Common myeloid progenitor, CD34-positive (primary cell): ENCODE results near the gene ATP6V0D1.

Experiments used
- CTCF ChIA-PET: fragments of 350-600 bp; sonication (Branson Sonifier 250); formaldehyde crosslinking; loops from one replicate; lab custom pipeline; 2021; ENCODE audit warnings: antibody characterized with exemption; lab: Charles Lee
- POLR2A ChIA-PET: fragments of 350-600 bp; sonication (Branson Sonifier 250); formaldehyde crosslinking; loops from one replicate; lab custom pipeline; 2021; ENCODE audit warnings: antibody characterized with exemption; lab: Charles Lee
- DNase-seq, 3 donors: peaks; one replicate each; pipeline versions ENCODE4 v3.0.0 to v3.0.0-alpha.2; 2013
- H3K27ac ChIP-seq, 2 experiments: 1 replicate in 1 of 2; 2 replicates in 1 of 2; pipeline ENCODE4 v1.7.0; 2013; ENCODE audit warnings: inconsistent platforms in 2 of 2, low read length in 2 of 2, mild to moderate bottlenecking in 2 of 2, low read depth in 1 of 2, moderate library complexity in 1 of 2; ENCODE audit not compliant: severe bottlenecking in 2 of 2, insufficient read depth in 1 of 2, poor library complexity in 1 of 2
- H3K27me3 ChIP-seq, 5 experiments: replicated peaks in 2 of 5; 1 replicate in 3 of 5; 2 replicates in 2 of 5; pipeline versions ENCODE4 v1.6.1 to v1.7.0; 2013; ENCODE audit warnings: low read length in 4 of 5, mild to moderate bottlenecking in 2 of 5, moderate library complexity in 2 of 5, inconsistent platforms in 1 of 5; ENCODE audit not compliant: insufficient read depth in 5 of 5, control insufficient read depth in 4 of 5
- H3K36me3 ChIP-seq, 4 experiments: 1 replicate in 2 of 4; 2 replicates in 2 of 4; pipeline versions ENCODE4 v1.6.1 to v1.7.0; 2013; ENCODE audit warnings: low read length in 3 of 4, control low read depth in 1 of 4, mild to moderate bottlenecking in 1 of 4; ENCODE audit not compliant: control insufficient read depth in 4 of 4, insufficient read depth in 4 of 4
- H3K4me1 ChIP-seq, 4 experiments: 1 replicate in 3 of 4; 2 replicates in 1 of 4; pipeline versions ENCODE4 v1.6.1 to v1.7.1; 2013; ENCODE audit warnings: low read length in 3 of 4, mild to moderate bottlenecking in 3 of 4, control low read depth in 1 of 4, inconsistent platforms in 1 of 4, moderate library complexity in 1 of 4; ENCODE audit not compliant: control insufficient read depth in 4 of 4, insufficient read depth in 4 of 4; ENCODE audit errors: control extremely low read depth in 1 of 4
- H3K4me3 ChIP-seq, 7 experiments: 1 replicate in 4 of 7; 2 replicates in 3 of 7; pipeline versions ENCODE4 v1.5.1 to v1.7.0; 2013; ENCODE audit warnings: mild to moderate bottlenecking in 7 of 7, low read length in 6 of 7, moderate library complexity in 6 of 7, inconsistent platforms in 2 of 7, low read depth in 2 of 7, control low read depth in 1 of 7; ENCODE audit not compliant: insufficient read depth in 4 of 7, control insufficient read depth in 1 of 7; ENCODE audit errors: extremely low read depth in 1 of 7
- H3K9me3 ChIP-seq, 5 experiments: 1 replicate in 4 of 5; 2 replicates in 1 of 5; pipeline versions ENCODE4 v1.6.1 to v1.7.1; 2013; ENCODE audit warnings: low read length in 4 of 5, mild to moderate bottlenecking in 2 of 5, inconsistent platforms in 1 of 5, low read depth in 1 of 5, moderate library complexity in 1 of 5; ENCODE audit not compliant: control insufficient read depth in 4 of 5, insufficient read depth in 2 of 5; ENCODE audit errors: control extremely low read depth in 1 of 5
- WGBS: methylation state at CpG from one replicate; pipeline ENCODE4 v1.1.5; 2013; ENCODE audit not compliant: insufficient coverage; 5-methylcytosine and 5-hydroxymethylcytosine counted together

The ATP6V0D1 gene

DNA sequence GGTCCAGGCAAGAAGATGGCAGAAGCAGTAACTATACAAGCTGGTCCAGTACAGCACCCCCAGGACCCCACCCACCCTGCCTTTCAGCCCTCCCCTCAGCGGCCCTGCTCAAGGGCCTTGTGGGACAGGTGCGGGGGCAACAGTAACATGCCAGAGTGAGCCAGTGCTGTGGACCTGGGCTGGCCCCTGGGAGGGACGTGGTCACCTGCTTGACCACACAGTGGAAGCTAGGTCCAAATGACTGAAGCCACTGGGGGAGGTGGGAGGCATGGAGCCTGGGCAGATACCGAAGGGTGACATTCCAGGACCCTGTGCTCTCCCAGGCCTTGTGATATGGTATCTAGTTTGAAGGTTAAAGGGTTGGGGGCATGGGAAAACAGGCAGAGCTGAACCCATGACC is 17.3 kb downstream of the ATP6V0D1 start:
- 98% methylated on average over 4 of the region's 4 CpGs for WGBS
- ChIA-PET CTCF (interaction anchor here (0.8 to 12.3 kb wide), 10 partner anchors 10 to 198 kb away, joined by 3 to 149 read pairs (median 4); no protein-coding TSS in a partner anchor), POLR2A (no interaction called here)
- Histone ChIP-seq H3K36me3 (peaks cover 0 to 48% (median 8%) of the 10 kb centered on the region in 4 experiments), H3K27me3 (no peaks in the 10 kb centered on the region), H3K4me3 (no peak overlapping the region), H3K4me1 (peaks cover 0 to 11% (median 7%) of the 10 kb centered on the region in 4 experiments), H3K9me3 (no peaks in the 10 kb centered on the region), H3K27ac (no peak overlapping the region)
- DNase-seq, result no peak

DNA sequence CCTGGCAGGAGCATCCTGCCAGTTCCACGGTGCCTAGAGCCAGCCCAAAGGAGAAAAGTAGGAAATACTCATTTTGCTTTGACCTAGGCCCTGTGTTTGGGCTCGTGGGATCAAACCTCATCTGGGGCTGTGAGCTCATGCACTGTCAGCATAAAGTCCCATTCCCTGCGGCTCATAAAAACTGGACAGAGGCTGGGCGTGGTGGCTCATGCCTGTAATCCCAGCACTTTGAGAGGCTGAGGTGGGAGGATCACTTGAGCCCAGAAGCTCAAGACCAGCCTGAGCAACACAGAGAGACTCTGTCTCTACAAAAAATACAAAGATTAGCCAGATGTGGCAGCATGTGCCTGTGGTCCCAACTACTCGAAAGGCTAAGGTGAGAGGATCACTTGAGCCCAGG is 17.9 kb downstream of the ATP6V0D1 start:
- CTCF ChIA-PET, result interaction anchor here (1.5 to 12.3 kb wide), 5 partner anchors 10 to 197 kb away, joined by 3 to 149 read pairs (median 6); no protein-coding TSS in a partner anchor

DNA sequence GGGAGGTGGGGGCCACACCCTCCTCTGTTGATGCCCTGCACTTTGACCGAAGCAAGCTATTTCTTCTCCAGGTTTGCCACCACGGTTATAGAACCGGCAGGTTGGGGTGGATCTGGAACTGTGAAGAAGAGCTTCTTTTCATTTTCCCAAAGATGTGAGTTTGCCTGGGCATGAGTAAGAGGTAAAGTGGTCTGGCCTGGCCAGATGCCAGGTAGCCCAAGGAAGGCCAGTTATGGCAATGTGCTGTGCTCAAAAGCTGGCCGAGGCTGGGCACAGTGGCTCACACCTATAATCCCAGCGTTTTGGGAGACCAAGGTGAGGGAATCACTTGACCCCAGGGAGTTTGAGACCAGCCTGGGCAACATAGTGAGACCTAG is 18.7 kb downstream of the ATP6V0D1 start:
- POLR2A ChIA-PET, result no interaction called here
- DNase-seq, result no peak
- H3K36me3 ChIP-seq, result peaks cover 0 to 55% (median 8%) of the 10 kb centered on the region in 4 experiments
- 97% methylated on average over 3 of the region's 5 CpGs for WGBS
- H3K27ac ChIP-seq, result no peak overlapping the region
- no peaks in the 10 kb centered on the region for H3K9me3 ChIP-seq
- CTCF ChIA-PET, result interaction anchor here (1.5 to 12.3 kb wide), 2 partner anchors 38 to 88 kb away, joined by 3 to 149 read pairs; no protein-coding TSS in a partner anchor
- no peak overlapping the region for H3K4me3 ChIP-seq
- peaks cover 0 to 11% (median 7%) of the 10 kb centered on the region in 4 experiments for H3K4me1 ChIP-seq
- no peaks in the 10 kb centered on the region for H3K27me3 ChIP-seq

More for the DNA sequence above, 17.9 kb downstream of the ATP6V0D1 start:
- peaks cover 0 to 11% (median 7%) of the 10 kb centered on the region in 4 experiments for H3K4me1 ChIP-seq
- no peaks in the 10 kb centered on the region for H3K27me3 ChIP-seq
- no peak for DNase-seq
- H3K36me3 ChIP-seq, result peaks cover 0 to 54% (median 8%) of the 10 kb centered on the region in 4 experiments
- no peak overlapping the region for H3K4me3 ChIP-seq
- POLR2A ChIA-PET, result no interaction called here
- no peak overlapping the region for H3K27ac ChIP-seq
- 100% methylated on average over 5 of the region's 5 CpGs for WGBS
- H3K9me3 ChIP-seq, result no peaks in the 10 kb centered on the region

DNA sequence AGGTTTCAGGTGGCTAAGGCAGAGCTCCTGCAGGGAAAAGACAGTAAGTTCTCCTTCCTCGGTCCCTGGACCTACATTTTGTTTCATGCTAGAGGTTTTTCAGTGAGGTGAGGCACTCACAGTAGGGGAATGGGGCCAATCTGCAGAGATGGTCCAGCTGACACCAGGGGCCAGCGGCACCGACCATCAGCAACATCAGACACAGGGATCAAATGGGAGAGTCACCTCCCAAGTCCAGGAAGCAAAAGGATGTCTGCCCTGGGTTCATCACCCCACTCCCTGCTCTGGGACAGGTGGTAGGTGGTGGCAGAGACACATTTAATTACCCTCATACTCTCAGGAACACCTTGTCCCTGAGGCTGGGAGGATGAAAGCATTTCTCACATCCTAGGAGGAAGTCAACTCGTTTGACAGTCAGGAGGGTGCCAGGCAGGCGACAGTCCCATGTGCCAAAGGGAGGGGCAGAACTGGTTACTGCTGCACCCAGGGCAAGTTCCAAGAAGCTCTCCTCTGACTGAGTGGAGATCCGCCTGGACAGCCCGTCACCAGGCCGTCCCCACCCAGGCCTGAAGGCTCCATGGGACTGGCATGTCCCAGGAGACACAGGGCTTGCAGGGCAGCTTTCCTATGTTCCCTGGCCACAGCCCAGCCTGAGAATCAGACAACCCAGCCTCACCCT is 19.2 kb downstream of the ATP6V0D1 start:
- no peak for DNase-seq
- Histone ChIP-seq H3K36me3 (peaks cover 0 to 55% (median 8%) of the 10 kb centered on the region in 4 experiments), H3K4me1 (peaks cover 0 to 11% (median 7%) of the 10 kb centered on the region in 4 experiments), H3K4me3 (no peak overlapping the region), H3K9me3 (no peaks in the 10 kb centered on the region), H3K27ac (no peak overlapping the region), H3K27me3 (no peaks in the 10 kb centered on the region)
- ChIA-PET POLR2A (no interaction called here), CTCF (interaction anchor here (1.0 to 12.3 kb wide), 4 partner anchors 10 to 87 kb away, joined by 3 to 149 read pairs (median 3); no protein-coding TSS in a partner anchor)
- WGBS, result 93% methylated on average over 6 of the region's 8 CpGs

DNA sequence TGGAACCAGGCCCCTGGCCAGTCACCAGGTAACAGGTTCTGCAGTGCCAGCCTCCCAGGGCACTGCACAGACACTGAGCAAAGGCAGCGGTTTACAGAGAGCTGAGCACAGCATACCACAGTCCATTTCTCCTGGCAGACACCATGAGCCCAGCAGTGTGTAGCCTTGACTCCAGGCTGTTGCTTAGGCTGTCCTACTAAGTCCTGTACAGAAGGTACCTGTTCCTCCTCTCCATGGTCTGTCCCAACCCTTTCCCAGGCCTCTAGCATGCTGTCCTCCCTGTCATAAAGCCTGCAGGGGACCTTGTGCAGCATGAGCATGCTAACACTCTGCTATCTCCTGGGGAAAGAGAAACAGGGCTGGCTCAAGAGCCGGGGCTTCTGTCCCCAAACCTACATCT is 20.0 kb downstream of the ATP6V0D1 start:
- 100% methylated on average over 1 of the region's 2 CpGs for WGBS
- no peak overlapping the region for H3K27ac ChIP-seq
- CTCF ChIA-PET, result interaction anchor here (1.0 to 12.3 kb wide), 6 partner anchors 9 to 36 kb away, joined by 3 to 149 read pairs (median 3); no protein-coding TSS in a partner anchor

DNA sequence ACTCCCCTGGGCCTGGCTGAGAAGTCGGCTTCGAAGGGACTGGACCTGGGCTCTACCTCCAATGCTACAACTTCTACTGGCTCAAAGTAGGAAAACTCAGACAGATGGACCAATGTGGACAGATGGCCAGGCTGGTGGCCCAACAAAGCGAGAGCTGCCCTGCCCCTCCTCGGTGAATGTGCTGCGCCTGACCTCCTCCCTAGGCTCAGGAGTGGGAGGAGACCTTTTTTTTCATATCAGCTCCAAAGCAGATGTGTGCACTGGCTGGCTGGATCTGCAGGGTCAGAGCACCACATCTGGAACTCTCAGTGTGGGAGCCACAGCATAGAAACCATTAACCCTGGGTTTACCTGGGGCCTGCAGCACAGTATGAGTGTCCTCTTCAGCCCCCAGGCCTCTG is 20.8 kb downstream of the ATP6V0D1 start:
- CTCF ChIA-PET, result interaction anchor here (1.3 to 12.3 kb wide), 5 partner anchors 12 to 36 kb away, joined by 3 to 149 read pairs (median 3); no protein-coding TSS in a partner anchor
- Histone ChIP-seq H3K27ac (no peak overlapping the region), H3K36me3 (peaks cover 0 to 53% (median 8%) of the 10 kb centered on the region in 4 experiments), H3K4me1 (peaks cover 0 to 11% (median 3%) of the 10 kb centered on the region in 4 experiments), H3K9me3 (no peaks in the 10 kb centered on the region), H3K27me3 (no peaks in the 10 kb centered on the region), H3K4me3 (no peak overlapping the region)
- DNase-seq, result no peak
- POLR2A ChIA-PET, result no interaction called here
- WGBS, result 95% methylated on average over 5 of the region's 5 CpGs

More for the DNA sequence above, 20.0 kb downstream of the ATP6V0D1 start:
- Histone ChIP-seq H3K9me3 (no peaks in the 10 kb centered on the region), H3K4me3 (no peak overlapping the region), H3K27me3 (no peaks in the 10 kb centered on the region), H3K36me3 (peaks cover 0 to 55% (median 8%) of the 10 kb centered on the region in 4 experiments), H3K4me1 (peaks cover 0 to 11% (median 7%) of the 10 kb centered on the region in 4 experiments)
- no peak for DNase-seq
- POLR2A ChIA-PET, result no interaction called here

DNA sequence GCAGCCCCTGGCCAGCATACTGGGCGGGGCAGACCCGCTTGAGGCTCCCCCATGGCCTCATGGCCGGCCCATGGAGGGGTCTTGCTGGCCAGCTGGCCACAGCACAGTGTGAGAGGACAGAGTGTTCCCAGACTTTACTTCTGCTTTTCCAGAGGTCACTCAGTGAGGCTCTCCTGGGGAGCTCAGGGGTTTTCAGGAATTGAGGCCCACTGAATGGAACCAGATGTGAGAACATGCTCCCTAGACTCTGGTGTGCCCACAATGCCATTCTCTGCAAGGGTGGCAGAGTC is 21.2 kb downstream of the ATP6V0D1 start:
- Histone ChIP-seq H3K27me3 (no peaks in the 10 kb centered on the region), H3K27ac (no peak overlapping the region), H3K36me3 (peaks cover 0 to 50% (median 8%) of the 10 kb centered on the region in 4 experiments), H3K9me3 (no peaks in the 10 kb centered on the region), H3K4me3 (no peak overlapping the region), H3K4me1 (peaks cover 0 to 11% (median 3%) of the 10 kb centered on the region in 4 experiments)
- POLR2A ChIA-PET, result no interaction called here
- CTCF ChIA-PET, result interaction anchor here (1.4 to 12.3 kb wide), 4 partner anchors 14 to 35 kb away, joined by 3 to 149 read pairs (median 5); no protein-coding TSS in a partner anchor
- no peak for DNase-seq
- 100% methylated on average over 3 of the region's 3 CpGs for WGBS
